BLaER1 treated with 17β-estradiol and CSF1 and Interleukin-3, amounts not matched to agents 10 nM and 100 nM (cell line): ENCODE results near the gene EIF4G3.
"Not testable (repeated sequence)": the region's sequence is repeated elsewhere in the genome, so short reads cannot be mapped to it uniquely, and the experiment has no call there.

Source experiments
- H3K27ac ChIP-seq, 11 experiments: shearing (Covaris generic); formaldehyde crosslinking; 2 replicates each; pipeline ENCODE4 v1.8.1; 2022
- H3K27me3 ChIP-seq, 11 experiments: shearing (Covaris generic); formaldehyde crosslinking; 2 replicates each; pipeline ENCODE4 v1.8.1; 2022
- H3K36me3 ChIP-seq, 11 experiments: shearing (Covaris generic); formaldehyde crosslinking; 2 replicates each; pipeline ENCODE4 v1.8.1; 2022
- H3K4me1 ChIP-seq, 10 experiments: shearing (Covaris generic); formaldehyde crosslinking; 2 replicates each; pipeline ENCODE4 v1.8.1; 2022
- H3K4me2 ChIP-seq, 11 experiments: shearing (Covaris generic); formaldehyde crosslinking; 2 replicates each; pipeline ENCODE4 v1.8.1; 2022
- H3K4me3 ChIP-seq, 10 experiments: shearing (Covaris generic); formaldehyde crosslinking; 2 replicates each; pipeline ENCODE4 v1.8.1; 2022
- H3K9ac ChIP-seq, 11 experiments: shearing (Covaris generic); formaldehyde crosslinking; 2 replicates each; pipeline ENCODE4 v1.8.1; 2022
- H3K9me3 ChIP-seq, 11 experiments: shearing (Covaris generic); formaldehyde crosslinking; replicated peaks in 1 of 11; 2 replicates each; pipeline ENCODE4 v1.8.1; 2022
- H4K20me1 ChIP-seq, 11 experiments: shearing (Covaris generic); formaldehyde crosslinking; 2 replicates each; pipeline ENCODE4 v1.8.1; 2022
- Cebpa-rat ChIP-seq, 11 experiments: shearing (Covaris generic); IDR thresholded peaks; 2 replicates each; pipeline ENCODE4 v1.8.1; 2022

Gene EIF4G3

GRCh38 chr1:21152423-21153100 lies 24.1 kb downstream of the EIF4G3 start:
- Histone ChIP-seq H3K9me3 (no peaks in the 10 kb centered on the region), H3K27ac (no peak overlapping the region), H3K4me1 (peaks cover 6 to 33% (median 15%) of the 10 kb centered on the region in 10 experiments), H3K36me3 (peaks cover 31 to 84% (median 75%) of the 10 kb centered on the region in 11 experiments), H3K4me2 (no peak overlapping the region), H3K27me3 (no peaks in the 10 kb centered on the region), H3K4me3 (no peak overlapping the region), H3K9ac (no peak overlapping the region), H4K20me1 (peaks cover 53 to 98% (median 83%) of the 10 kb centered on the region in 11 experiments; a peak in 21 of 22 replicates)
- no peak for TF ChIP-seq Cebpa-rat (IDR thresholded peaks at IDR 0.05)

GRCh38 chr1:21149855-21150432 lies 26.8 kb downstream of the EIF4G3 start:
- H4K20me1 ChIP-seq: peaks cover 31 to 95% (median 73%) of the 10 kb centered on the region in 11 experiments; a peak in 21 of 22 replicates
- no peak overlapping the region; a peak in 1 of 22 replicates for H3K9ac ChIP-seq
- H3K4me3 ChIP-seq: no peak overlapping the region
- no peaks in the 10 kb centered on the region for H3K27me3 ChIP-seq
- peaks cover 0 to 13% (median 7%) of the 10 kb centered on the region in 10 experiments; a peak in 8 of 20 replicates for H3K4me1 ChIP-seq
- H3K4me2 ChIP-seq: peak overlapping the region in 3 of 11 experiments; percentile 4 to 27 (median 23); a peak in 2 of 22 replicates
- no peak for TF ChIP-seq Cebpa-rat (IDR thresholded peaks at IDR 0.05)
- peaks cover 43 to 97% (median 87%) of the 10 kb centered on the region in 11 experiments for H3K36me3 ChIP-seq
- no peaks in the 10 kb centered on the region for H3K9me3 ChIP-seq
- H3K27ac ChIP-seq: peak overlapping the region in 1 of 11 experiments; percentile 5; a peak in 1 of 22 replicates

GRCh38 chr1:21149430-21149854 lies 27.3 kb downstream of the EIF4G3 start:
- Histone ChIP-seq H3K4me1 (peaks cover 0 to 13% (median 4%) of the 10 kb centered on the region in 10 experiments; a peak in 8 of 20 replicates), H4K20me1 (peaks cover 26 to 95% (median 73%) of the 10 kb centered on the region in 11 experiments; a peak in 21 of 22 replicates), H3K27me3 (no peaks in the 10 kb centered on the region), H3K27ac (peak overlapping the region in 1 of 11 experiments; percentile 5; a peak in 1 of 22 replicates), H3K4me2 (peak overlapping the region in 2 of 11 experiments; percentile 4 to 27; a peak in 1 of 22 replicates), H3K9ac (no peak overlapping the region; a peak in 1 of 22 replicates), H3K4me3 (no peak overlapping the region), H3K36me3 (peaks cover 43 to 97% (median 87%) of the 10 kb centered on the region in 11 experiments), H3K9me3 (no peaks in the 10 kb centered on the region)
- no peak for TF ChIP-seq Cebpa-rat (IDR thresholded peaks at IDR 0.05)

DNA sequence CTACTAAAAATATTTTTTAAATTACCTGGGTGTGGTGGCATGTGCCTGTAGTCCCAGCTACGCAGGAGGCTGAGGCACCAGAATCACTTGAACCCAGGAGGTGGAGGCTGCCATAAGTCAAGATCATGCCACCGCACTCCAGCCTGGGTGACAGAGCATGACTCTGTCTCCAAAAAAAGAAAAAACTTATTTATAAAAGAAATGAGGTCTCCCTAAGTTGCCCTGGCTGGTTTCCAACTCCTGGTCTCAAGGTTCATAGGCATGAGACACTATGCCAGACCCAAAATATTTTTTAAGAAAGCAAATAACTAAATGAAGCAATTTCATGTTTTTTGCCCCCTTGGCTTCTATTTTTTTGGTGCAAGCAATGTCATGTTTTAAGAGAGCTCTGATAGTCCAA lies 32.9 kb downstream of the EIF4G3 start:
- H4K20me1 ChIP-seq: peaks cover 5 to 89% (median 58%) of the 10 kb centered on the region in 11 experiments; a peak in 19 of 22 replicates
- no peak overlapping the region for H3K4me3 ChIP-seq
- no peak overlapping the region for H3K27ac ChIP-seq
- no peaks in the 10 kb centered on the region for H3K27me3 ChIP-seq
- peaks cover 0 to 20% (median 7%) of the 10 kb centered on the region in 10 experiments; a peak in 5 of 20 replicates for H3K4me1 ChIP-seq
- H3K4me2 ChIP-seq: no peak overlapping the region
- peaks cover 24 to 97% (median 72%) of the 10 kb centered on the region in 11 experiments for H3K36me3 ChIP-seq
- no peak overlapping the region for H3K9ac ChIP-seq
- H3K9me3 ChIP-seq: no peaks in the 10 kb centered on the region
- TF ChIP-seq Cebpa-rat (IDR thresholded peaks at IDR 0.05): no peak

DNA sequence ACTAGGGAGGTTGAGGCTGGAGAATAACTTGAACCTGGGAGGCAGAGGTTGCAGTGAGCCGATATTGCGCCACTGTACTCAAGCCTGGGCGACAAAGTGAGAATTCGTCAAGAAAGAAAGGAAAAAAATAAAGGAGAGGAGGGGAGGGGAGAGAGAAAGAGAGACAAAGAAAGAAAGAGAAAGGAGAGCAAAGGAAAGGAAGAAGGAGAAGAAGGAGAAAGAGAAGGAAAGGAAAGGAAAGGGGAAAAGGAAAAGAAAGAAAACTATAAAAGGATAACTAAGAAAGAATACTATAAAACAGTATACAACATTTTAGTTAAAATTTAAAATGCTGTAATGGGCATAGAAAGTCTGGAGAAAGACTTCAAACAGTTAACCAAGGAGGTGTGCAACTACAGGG lies 33.6 kb downstream of the EIF4G3 start:
- Histone ChIP-seq H4K20me1 (peaks cover 5 to 89% (median 60%) of the 10 kb centered on the region in 11 experiments; a peak in 19 of 22 replicates), H3K9ac (no peak overlapping the region), H3K27me3 (no peaks in the 10 kb centered on the region), H3K4me2 (no peak overlapping the region), H3K4me1 (peaks cover 0 to 20% (median 7%) of the 10 kb centered on the region in 10 experiments; a peak in 5 of 20 replicates), H3K36me3 (peaks cover 23 to 97% (median 68%) of the 10 kb centered on the region in 11 experiments), H3K9me3 (no peaks in the 10 kb centered on the region), H3K27ac (no peak overlapping the region), H3K4me3 (no peak overlapping the region)
- TF ChIP-seq Cebpa-rat (IDR thresholded peaks at IDR 0.05): no peak

- H3K4me3 ChIP-seq: no peak overlapping the region
- no peak overlapping the region for H3K4me2 ChIP-seq
- TF ChIP-seq Cebpa-rat (IDR thresholded peaks at IDR 0.05): no peak
- H3K9ac ChIP-seq: no peak overlapping the region
- H3K27ac ChIP-seq: no peak overlapping the region
- H4K20me1 ChIP-seq: peaks cover 5 to 94% (median 64%) of the 10 kb centered on the region in 11 experiments; a peak in 19 of 22 replicates
- H3K27me3 ChIP-seq: no peaks in the 10 kb centered on the region
- peaks cover 24 to 97% (median 68%) of the 10 kb centered on the region in 11 experiments for H3K36me3 ChIP-seq
- H3K4me1 ChIP-seq: peaks cover 0 to 20% (median 7%) of the 10 kb centered on the region in 10 experiments; a peak in 5 of 20 replicates
- H3K9me3 ChIP-seq: no peaks in the 10 kb centered on the region
Measured at GRCh38 chr1:21141030-21141429, 35.7 kb downstream of the EIF4G3 start.

GRCh38 chr1:21139601-21140000 lies 37.1 kb downstream of the EIF4G3 start:
- H3K27ac ChIP-seq: no peak overlapping the region
- no peaks in the 10 kb centered on the region for H3K9me3 ChIP-seq
- H4K20me1 ChIP-seq: peaks cover 5 to 94% (median 63%) of the 10 kb centered on the region in 11 experiments; a peak in 18 of 22 replicates
- TF ChIP-seq Cebpa-rat (IDR thresholded peaks at IDR 0.05): no peak
- peaks cover 32 to 97% (median 68%) of the 10 kb centered on the region in 11 experiments for H3K36me3 ChIP-seq
- no peak overlapping the region for H3K9ac ChIP-seq
- H3K27me3 ChIP-seq: no peaks in the 10 kb centered on the region
- H3K4me3 ChIP-seq: no peak overlapping the region
- H3K4me1 ChIP-seq: peaks cover 0 to 20% (median 7%) of the 10 kb centered on the region in 10 experiments; a peak in 5 of 20 replicates
- H3K4me2 ChIP-seq: no peak overlapping the region

DNA sequence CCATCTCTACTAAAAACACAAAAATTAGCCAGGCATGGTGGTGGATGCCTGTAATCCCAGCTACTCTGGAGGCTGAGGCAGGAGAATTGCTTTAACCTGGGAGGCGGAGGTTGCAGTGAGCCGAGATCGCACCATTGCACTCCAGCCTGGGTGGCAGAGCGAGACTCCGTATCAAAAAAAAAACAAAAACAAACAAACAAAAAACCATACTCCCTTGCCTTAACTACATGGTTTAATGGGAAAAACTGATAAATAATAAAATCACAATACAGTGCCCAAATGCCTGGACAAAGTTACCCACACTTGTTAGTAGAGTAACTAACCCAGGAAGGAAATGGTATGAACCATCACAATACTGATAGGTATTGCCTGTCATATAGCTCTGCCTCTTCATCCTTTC lies 40.4 kb downstream of the EIF4G3 start:
- Histone ChIP-seq H3K36me3 (peaks cover 37 to 93% (median 76%) of the 10 kb centered on the region in 11 experiments), H4K20me1 (peaks cover 5 to 94% (median 42%) of the 10 kb centered on the region in 11 experiments; a peak in 18 of 22 replicates), H3K4me1 (peaks cover 0 to 12% (median 2%) of the 10 kb centered on the region in 10 experiments; a peak in 2 of 20 replicates)
- not testable (repeated sequence) for H3K4me2 ChIP-seq, H3K9ac ChIP-seq, H3K27me3 ChIP-seq, H3K4me3 ChIP-seq, H3K27ac ChIP-seq, H3K9me3 ChIP-seq

DNA sequence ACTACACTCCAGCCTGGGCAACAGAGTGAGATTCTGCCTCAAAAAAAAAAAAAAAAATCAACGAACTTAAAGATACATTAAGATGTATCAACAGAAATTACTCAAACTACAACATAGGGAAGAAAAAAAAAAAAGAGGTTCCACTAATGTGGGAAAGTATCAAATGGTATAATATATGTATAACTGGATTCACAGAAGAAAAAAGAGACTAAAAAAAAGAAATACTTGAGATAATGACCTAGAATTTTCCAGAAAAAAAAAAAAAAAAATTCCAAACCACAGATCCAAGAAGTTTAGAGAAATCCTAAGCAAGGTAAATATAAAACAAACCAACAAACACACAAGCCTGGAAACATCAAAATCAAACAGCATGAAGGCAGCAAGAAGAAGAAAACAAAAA lies 45.5 kb downstream of the EIF4G3 start:
- Histone ChIP-seq H3K36me3 (peaks cover 35 to 97% (median 78%) of the 10 kb centered on the region in 11 experiments), H3K4me2 (no peak overlapping the region), H3K4me1 (peaks cover 0 to 4% (median 0%) of the 10 kb centered on the region in 10 experiments; a peak in 1 of 20 replicates), H3K4me3 (no peak overlapping the region), H3K27ac (no peak overlapping the region), H4K20me1 (peaks cover 0 to 95% (median 29%) of the 10 kb centered on the region in 11 experiments; a peak in 17 of 22 replicates), H3K9me3 (peaks cover 0 to 4% (median 0%) of the 10 kb centered on the region in 11 experiments; a peak in 3 of 22 replicates), H3K27me3 (no peaks in the 10 kb centered on the region), H3K9ac (no peak overlapping the region)
- TF ChIP-seq Cebpa-rat (IDR thresholded peaks at IDR 0.05): no peak
